ENCODE measurements around the gene ETS1. TPM values are rescaled to one million over a fixed set of nuclear protein-coding genes. Genes with fewer than 3 reads are reported as not detected.
"Not testable (repeated sequence)": the region's sequence is repeated elsewhere in the genome, so short reads cannot be mapped to it uniquely, and the experiment has no call there.

ETS1 gene
- total RNA-seq, 2 experiments from 2014 or later, result 579 to 590 TPM

DNA sequence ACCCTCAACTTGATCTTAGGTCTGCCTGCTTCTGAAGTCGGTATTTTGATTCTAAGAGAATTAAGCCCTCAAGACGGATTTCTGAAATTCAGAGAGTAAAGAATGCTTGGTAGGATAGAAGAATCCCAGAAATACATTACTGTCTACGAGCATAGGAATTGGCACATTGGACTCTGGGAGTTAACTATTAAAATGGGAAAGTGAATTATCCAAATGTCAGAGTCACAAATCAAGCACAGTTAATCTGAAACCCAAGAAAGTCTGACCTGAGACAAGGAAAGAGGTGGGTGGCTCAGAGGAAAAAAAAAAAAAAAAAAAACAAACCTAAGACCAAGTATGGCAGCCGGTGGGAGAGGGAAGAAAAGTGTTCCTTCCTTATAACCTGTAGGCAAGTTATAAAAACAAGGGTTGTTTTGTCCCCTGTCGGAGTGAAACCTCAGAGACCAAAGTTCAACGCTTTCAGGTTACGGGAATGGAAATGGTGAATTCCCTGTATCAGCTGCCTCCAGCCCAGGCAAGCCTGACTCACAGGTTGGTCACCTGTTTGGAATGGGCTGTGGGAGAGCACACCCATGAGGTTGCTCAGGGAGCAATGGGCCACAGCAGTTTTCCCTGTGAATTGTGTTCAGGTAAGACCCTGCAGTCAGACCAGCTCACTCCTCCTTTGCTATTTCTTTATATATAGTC lies 139.0 kb downstream of the ETS1 start:
- H3K4me1 Mint-ChIP-seq (ENCODE audit: low read depth), result peaks cover 56% of the 10 kb centered on the region
- H3K27me3 ChIP-seq (ENCODE audit: control insufficient read depth in 1 of 2, insufficient read depth in 2 of 2, low read length in 2 of 2), result no peaks in the 10 kb centered on the region
- TF ChIP-seq, protein P1, sequence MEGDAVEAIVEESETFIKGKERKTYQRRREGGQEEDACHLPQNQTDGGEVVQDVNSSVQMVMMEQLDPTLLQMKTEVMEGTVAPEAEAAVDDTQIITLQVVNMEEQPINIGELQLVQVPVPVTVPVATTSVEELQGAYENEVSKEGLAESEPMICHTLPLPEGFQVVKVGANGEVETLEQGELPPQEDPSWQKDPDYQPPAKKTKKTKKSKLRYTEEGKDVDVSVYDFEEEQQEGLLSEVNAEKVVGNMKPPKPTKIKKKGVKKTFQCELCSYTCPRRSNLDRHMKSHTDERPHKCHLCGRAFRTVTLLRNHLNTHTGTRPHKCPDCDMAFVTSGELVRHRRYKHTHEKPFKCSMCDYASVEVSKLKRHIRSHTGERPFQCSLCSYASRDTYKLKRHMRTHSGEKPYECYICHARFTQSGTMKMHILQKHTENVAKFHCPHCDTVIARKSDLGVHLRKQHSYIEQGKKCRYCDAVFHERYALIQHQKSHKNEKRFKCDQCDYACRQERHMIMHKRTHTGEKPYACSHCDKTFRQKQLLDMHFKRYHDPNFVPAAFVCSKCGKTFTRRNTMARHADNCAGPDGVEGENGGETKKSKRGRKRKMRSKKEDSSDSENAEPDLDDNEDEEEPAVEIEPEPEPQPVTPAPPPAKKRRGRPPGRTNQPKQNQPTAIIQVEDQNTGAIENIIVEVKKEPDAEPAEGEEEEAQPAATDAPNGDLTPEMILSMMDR (IDR thresholded peaks at IDR 0.05), result no peak
- peaks cover 4% of the 10 kb centered on the region for H3K36me3 Mint-ChIP-seq (ENCODE audit: low read depth)
- no peak overlapping the region for H3K4me3 Mint-ChIP-seq
- H3K9me3 ChIP-seq (ENCODE audit: control insufficient read depth in 1 of 2, insufficient read depth in 1 of 2, low read length in 2 of 2), result no peaks in the 10 kb centered on the region
- DNase-seq, result no peak
- no peak for ATAC-seq (ENCODE audit: poor library complexity)
- intact Hi-C loops (cut with DNase I, micrococcal nuclease), result no loop called here
- CTCF ChIA-PET, result interaction anchor here (0.7 to 1.0 kb wide), 4 partner anchors 26 to 125 kb away, joined by 3 to 4 read pairs (median 3); no protein-coding TSS in a partner anchor
- no peaks in the 10 kb centered on the region for H3K36me3 ChIP-seq (ENCODE audit: insufficient read depth, low read length)
- no peak overlapping the region for H3K27ac ChIP-seq (ENCODE audit: low read depth in 1 of 2, low read length in 2 of 2)
- H3K4me1 ChIP-seq (ENCODE audit: insufficient read depth, low read length), result peaks cover 14% of the 10 kb centered on the region
- no peaks in the 10 kb centered on the region for H3K27me3 Mint-ChIP-seq
- POLR2A ChIA-PET, result interaction anchor here (1.1 to 1.3 kb wide), 2 partner anchors 107 to 148 kb away, joined by 4 read pairs; no protein-coding TSS in a partner anchor
- peaks cover 4% of the 10 kb centered on the region for H3K9me3 Mint-ChIP-seq
- H3K27ac Mint-ChIP-seq, result peak overlapping the region; percentile 42
- no peak overlapping the region for H3K4me3 ChIP-seq (ENCODE audit: low read length)

DNA sequence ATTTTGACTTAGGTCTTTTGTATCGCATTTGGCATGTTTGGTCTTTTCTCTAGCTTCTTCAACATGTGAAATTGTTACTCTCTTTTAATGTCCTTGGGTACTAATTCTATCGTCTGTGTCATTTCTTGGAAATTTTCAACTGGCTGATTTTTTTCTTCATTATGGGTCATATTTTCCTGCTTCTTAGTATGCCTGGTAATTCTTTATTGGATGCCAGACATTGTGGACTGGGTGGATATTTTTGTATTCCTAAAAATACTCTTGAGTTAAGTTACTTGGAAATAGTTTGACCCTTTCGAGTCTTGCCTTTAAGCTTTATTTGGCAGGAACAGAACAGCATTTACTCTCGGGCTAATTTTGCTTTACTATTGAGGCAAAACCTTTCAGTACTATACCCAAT lies 140.1 kb downstream of the ETS1 start:
- H3K27ac ChIP-seq (ENCODE audit: low read depth in 1 of 2, low read length in 2 of 2), result no peak overlapping the region
- peaks cover 45% of the 10 kb centered on the region for H3K4me1 Mint-ChIP-seq (ENCODE audit: low read depth)
- TF ChIP-seq, protein P1 (IDR thresholded peaks at IDR 0.05), result no peak
- POLR2A ChIA-PET, result interaction anchor here (0.7 to 1.2 kb wide), 5 partner anchors 10 to 90 kb away, joined by 3 to 5 read pairs (median 3); no protein-coding TSS in a partner anchor
- intact Hi-C loops (cut with DNase I, micrococcal nuclease), result no loop called here
- H3K36me3 Mint-ChIP-seq (ENCODE audit: low read depth), result peaks cover 4% of the 10 kb centered on the region
- H3K4me1 ChIP-seq (ENCODE audit: insufficient read depth, low read length), result peaks cover 6% of the 10 kb centered on the region
- H3K4me3 ChIP-seq (ENCODE audit: low read length), result no peak overlapping the region
- no peaks in the 10 kb centered on the region for H3K36me3 ChIP-seq (ENCODE audit: insufficient read depth, low read length)
- H3K27me3 Mint-ChIP-seq, result no peaks in the 10 kb centered on the region
- H3K27me3 ChIP-seq (ENCODE audit: control insufficient read depth in 1 of 2, insufficient read depth in 2 of 2, low read length in 2 of 2), result no peaks in the 10 kb centered on the region
- H3K9me3 ChIP-seq (ENCODE audit: control insufficient read depth in 1 of 2, insufficient read depth in 1 of 2, low read length in 2 of 2), result no peaks in the 10 kb centered on the region
- H3K4me3 Mint-ChIP-seq, result no peak overlapping the region
- ATAC-seq (ENCODE audit: poor library complexity), result no peak
- DNase-seq, result no peak
- H3K9me3 Mint-ChIP-seq, result peaks cover 4% of the 10 kb centered on the region
- H3K27ac Mint-ChIP-seq, result no peak overlapping the region
- CTCF ChIA-PET, result interaction anchor here (0.7 to 0.8 kb wide), 2 partner anchors 100 to 183 kb away, joined by 3 to 5 read pairs; no protein-coding TSS in a partner anchor

GRCh38 chr11:128445921-128446320 lies 141.4 kb downstream of the ETS1 start:
- CTCF ChIA-PET; intact Hi-C loops (cut with DNase I, micrococcal nuclease); H3K9me3 Mint-ChIP-seq; H3K4me3 Mint-ChIP-seq; H3K36me3 ChIP-seq (ENCODE audit: insufficient read depth, low read length); H3K4me3 ChIP-seq (ENCODE audit: low read length); H3K27me3 Mint-ChIP-seq; DNase-seq; H3K27ac ChIP-seq (ENCODE audit: low read depth in 1 of 2, low read length in 2 of 2); ATAC-seq (ENCODE audit: poor library complexity); H3K9me3 ChIP-seq (ENCODE audit: control insufficient read depth in 1 of 2, insufficient read depth in 1 of 2, low read length in 2 of 2); H3K4me1 ChIP-seq (ENCODE audit: insufficient read depth, low read length); H3K27me3 ChIP-seq (ENCODE audit: control insufficient read depth in 1 of 2, insufficient read depth in 2 of 2, low read length in 2 of 2); H3K27ac Mint-ChIP-seq: not testable (repeated sequence)
- H3K36me3 Mint-ChIP-seq (ENCODE audit: low read depth), result peaks cover 11% of the 10 kb centered on the region
- H3K4me1 Mint-ChIP-seq (ENCODE audit: low read depth), result peaks cover 47% of the 10 kb centered on the region
- POLR2A ChIA-PET, result interaction anchor here (1.2 kb wide), 1 partner anchor 65 kb away, joined by 3 read pairs; no protein-coding TSS in a partner anchor
